Activated CD4-positive, alpha-beta T cell treated with anti-CD3 and anti-CD28 coated beads, Interleukin-2, amount 50 U/mL, for 24 hours (primary cell): ENCODE data around the gene DROSHA.
"Not testable (repeated sequence)": the region's sequence is repeated elsewhere in the genome, so short reads cannot be mapped to it uniquely, and the experiment has no call there.

ENCODE experiments used
- DNase-seq, 2 donors: peaks; one replicate each; pipeline ENCODE4 v3.0.0-alpha.2; 2020; ENCODE audit warnings: low read depth in 1 of 2, low spot score in 1 of 2

DROSHA gene

GRCh38 chr5:31383734-31384133, 148.2 kb downstream of the DROSHA start:
- no peak for DNase-seq

- no peak for DNase-seq
These were observed 149.6 kb downstream of the DROSHA start for GRCh38 chr5:31382051-31382878.

- no peak for DNase-seq
These were observed 150.6 kb downstream of the DROSHA start for GRCh38 chr5:31381299-31381698.

GRCh38 chr5:31380049-31380448, 151.8 kb downstream of the DROSHA start:
- DNase-seq: no peak

- no peak for DNase-seq
These were observed 153.1 kb downstream of the DROSHA start for GRCh38 chr5:31378838-31379237.

- no peak for DNase-seq
These were observed 153.8 kb downstream of the DROSHA start for GRCh38 chr5:31378136-31378535.

DNA sequence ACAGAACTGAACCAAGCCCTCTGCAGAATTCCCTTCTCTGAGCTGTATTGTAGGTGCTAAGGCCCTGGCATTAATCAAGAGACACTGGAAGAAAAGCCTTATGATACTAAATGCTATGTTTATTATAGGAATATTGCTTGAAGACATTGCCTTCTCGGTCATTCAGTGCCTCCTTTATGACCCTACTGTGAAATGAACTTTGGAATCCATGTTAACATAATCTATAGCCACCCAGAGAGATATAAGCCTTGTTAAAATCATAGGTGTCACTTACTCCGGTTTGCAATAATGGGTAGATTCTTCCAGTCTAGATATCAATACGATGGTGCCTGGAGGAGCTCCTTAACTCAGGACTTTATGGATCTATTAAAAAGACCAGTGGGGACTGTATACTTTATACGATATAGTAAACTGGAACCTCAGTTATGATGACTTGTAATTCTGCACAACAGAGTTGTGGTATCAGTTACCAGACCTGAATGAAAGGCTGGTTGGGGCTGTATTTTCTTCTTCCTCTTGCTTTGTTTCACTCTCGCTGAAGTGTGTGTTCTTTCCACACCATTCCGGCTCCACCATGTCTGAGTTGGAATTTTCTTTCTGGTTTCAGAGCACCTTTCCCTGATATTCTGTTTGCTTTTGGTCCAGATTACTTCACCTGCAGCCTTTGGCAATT, 154.5 kb downstream of the DROSHA start:
- no peak for DNase-seq

DNA sequence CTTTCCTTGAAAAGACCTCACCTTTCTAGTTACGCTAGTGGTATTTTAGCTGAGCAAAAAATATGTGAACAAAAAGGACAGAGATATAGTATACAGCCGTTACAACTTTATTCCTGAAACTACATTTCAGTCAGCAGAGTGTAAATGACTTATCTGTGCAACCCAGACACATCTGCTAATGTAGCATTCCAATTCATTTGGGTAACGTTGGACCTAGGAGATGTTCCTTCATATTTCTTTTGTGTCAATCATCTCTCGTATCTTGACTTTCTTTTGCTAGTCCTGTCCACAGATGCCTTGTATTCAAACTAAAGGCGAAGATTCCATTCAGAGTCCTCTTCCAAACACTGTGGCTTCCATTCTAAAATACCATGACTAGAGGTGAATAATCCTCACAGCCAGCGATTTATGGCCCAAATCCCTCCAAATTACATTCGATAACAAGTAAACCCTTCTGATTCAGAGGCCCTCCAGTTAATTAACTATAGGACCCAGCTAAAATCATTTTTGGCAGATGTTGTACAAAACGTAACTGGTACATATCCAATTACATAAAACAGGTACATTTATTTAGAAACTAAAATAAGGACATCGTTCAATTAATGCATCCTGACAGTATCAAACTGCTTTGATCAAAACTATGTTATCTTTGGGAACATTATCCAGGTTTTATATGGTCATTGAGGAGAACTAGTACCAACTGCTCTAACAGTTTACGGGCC, 155.7 kb downstream of the DROSHA start:
- no peak for DNase-seq

DNA sequence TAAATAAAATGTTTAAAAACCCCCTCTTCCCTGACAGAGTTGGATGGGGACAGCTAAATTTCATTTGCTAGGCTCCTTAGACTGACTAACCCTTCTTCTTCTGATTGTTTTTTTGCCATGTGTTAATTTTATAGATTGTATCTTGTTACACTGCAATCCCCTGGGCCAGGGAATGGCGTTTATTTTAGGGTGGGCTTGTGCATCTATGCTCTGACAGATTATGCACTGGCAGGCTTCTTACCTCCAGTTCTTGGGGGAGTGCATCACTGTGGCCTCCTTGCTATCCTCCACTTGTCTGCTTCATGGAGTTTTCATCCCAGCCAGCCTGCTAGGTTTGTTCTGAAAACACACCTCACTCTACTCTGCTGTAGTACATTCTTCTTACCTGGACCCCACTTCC, 159.8 kb downstream of the DROSHA start:
- no peak for DNase-seq

- DNase-seq: no peak
These were observed 165.0 kb downstream of the DROSHA start for GRCh38 chr5:31366941-31367340.

GRCh38 chr5:31365776-31366175, 166.1 kb downstream of the DROSHA start:
- DNase-seq: no peak

- no peak for DNase-seq
These were observed 166.8 kb downstream of the DROSHA start for GRCh38 chr5:31364881-31365636.

GRCh38 chr5:31362931-31363568, 168.8 kb downstream of the DROSHA start:
- no peak for DNase-seq

GRCh38 chr5:31362529-31362900, 169.4 kb downstream of the DROSHA start:
- no peak for DNase-seq

- DNase-seq: not testable (repeated sequence)
These were observed 170.0 kb downstream of the DROSHA start for GRCh38 chr5:31361704-31362528.

DNA sequence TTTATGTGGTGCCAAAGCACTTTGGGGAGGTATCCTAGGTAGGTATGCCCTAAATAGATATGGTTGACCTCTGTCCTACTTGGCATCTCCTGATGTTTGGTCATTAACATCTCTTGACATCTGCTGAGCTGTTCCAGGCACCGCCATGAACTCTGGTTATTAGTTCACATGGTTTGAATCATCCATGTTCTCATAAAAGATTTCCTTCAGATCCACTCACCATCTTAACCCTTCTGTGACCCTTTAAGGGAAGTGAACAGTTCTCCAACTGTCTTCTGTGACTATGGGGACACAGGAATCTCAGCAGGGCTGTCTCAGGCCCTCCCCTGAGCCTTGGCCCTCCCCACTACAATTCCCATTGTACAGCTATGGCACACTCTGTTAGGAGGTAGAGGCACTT, 170.7 kb downstream of the DROSHA start:
- no peak for DNase-seq

DNA sequence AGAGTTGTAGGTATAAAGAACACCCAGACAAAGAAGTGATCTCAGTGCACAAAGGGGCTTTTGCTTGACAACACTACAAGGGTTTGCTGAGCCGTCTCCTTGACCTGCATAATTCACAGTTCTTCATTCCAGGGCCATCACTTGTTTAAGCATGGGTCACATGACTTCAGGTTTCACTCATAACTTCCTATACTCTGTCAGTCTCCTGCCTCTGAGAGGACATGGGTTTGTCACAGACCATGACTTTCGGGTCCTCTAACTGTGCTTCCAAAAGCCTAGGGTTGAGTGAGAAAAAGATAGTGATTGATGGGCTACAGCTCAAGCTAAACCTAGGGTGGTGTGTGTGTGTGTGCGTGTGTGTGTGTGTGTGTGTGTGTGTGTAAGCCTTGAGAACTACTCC, 172.1 kb downstream of the DROSHA start:
- no peak for DNase-seq

DNA sequence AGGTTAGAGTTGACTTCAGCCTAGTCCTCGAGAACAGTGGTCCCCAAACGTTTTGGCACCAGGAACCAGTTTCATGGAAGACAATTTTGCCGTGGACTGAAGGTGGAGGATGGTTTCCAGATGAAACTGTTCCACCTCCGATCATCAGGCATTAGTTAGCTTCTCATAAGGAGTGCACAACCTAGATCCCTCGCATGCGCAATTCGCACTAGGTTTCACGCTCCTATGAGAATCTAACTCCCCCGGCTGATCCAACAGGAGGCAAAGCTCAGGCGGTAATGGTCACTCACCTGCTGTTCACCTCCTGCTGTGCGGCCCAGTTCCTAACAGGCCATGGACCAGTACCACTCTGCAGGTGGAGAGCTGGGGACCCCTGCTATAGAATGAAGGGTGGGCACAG, 174.9 kb downstream of the DROSHA start:
- no peak for DNase-seq

DNA sequence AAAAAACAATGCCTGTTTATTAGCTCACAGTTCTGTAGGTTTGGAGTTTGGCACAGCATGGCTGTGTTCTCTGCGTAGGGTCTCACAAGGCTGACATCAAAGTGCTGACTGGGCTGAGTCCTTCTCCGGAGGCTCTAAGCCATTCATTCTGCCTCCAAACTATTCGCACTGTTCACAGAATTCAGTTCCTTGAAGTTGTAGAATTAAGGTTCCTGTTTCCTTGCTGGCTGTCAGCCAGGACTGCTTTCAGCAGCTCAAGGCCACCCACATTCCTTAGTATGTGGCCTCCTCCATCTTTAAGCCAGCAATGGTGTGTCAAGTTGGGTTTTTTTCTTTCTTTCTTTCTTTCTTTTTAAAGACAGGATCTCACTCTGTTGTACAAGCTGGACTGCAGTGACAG, 176.6 kb downstream of the DROSHA start:
- no peak for DNase-seq
